BLaER1 (cell line): ENCODE results near the gene COBL.

ENCODE experiments used
- H3K27ac ChIP-seq: shearing (Covaris generic); formaldehyde crosslinking; 2 replicates; pipeline ENCODE4 v1.8.1; 2022
- H3K27me3 ChIP-seq: shearing (Covaris generic); formaldehyde crosslinking; 2 replicates; pipeline ENCODE4 v1.8.1; 2022
- H3K36me3 ChIP-seq: shearing (Covaris generic); formaldehyde crosslinking; 2 replicates; pipeline ENCODE4 v1.8.1; 2022
- H3K4me1 ChIP-seq: shearing (Covaris generic); formaldehyde crosslinking; 2 replicates; pipeline ENCODE4 v1.8.1; 2022
- H3K4me2 ChIP-seq: shearing (Covaris generic); formaldehyde crosslinking; 2 replicates; pipeline ENCODE4 v1.8.1; 2022
- H3K4me3 ChIP-seq: shearing (Covaris generic); formaldehyde crosslinking; 2 replicates; pipeline ENCODE4 v1.8.1; 2022
- H3K9ac ChIP-seq: shearing (Covaris generic); formaldehyde crosslinking; 2 replicates; pipeline ENCODE4 v1.8.1; 2022
- H3K9me3 ChIP-seq: shearing (Covaris generic); formaldehyde crosslinking; 2 replicates; pipeline ENCODE4 v1.8.1; 2022
- H4K20me1 ChIP-seq: shearing (Covaris generic); formaldehyde crosslinking; 2 replicates; pipeline ENCODE4 v1.8.1; 2022
- Cebpa-rat ChIP-seq: shearing (Covaris generic); IDR thresholded peaks from 2 replicates; pipeline ENCODE4 v1.8.1; 2022

Gene COBL

DNA sequence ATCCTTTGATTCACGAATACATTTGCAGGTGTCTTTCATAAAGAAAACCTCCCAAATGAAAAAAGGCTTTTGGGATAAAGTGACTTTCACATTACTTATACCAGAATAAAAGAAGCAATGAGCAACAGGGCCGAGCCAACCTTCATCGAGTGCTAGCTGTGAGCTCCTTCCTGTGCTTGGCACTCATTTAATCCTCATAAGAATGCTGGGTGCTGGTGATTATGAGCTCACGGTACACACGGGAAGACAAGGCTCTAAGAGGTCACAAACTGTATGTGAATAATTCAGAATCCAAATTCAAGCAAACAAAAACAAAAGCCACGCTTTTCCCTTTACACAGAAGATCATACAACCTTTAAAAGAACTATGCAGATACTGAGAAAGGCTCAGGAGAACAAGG, 156.2 kb downstream of the COBL start:
- H3K27me3 ChIP-seq: no peaks in the 10 kb centered on the region
- TF ChIP-seq Cebpa-rat: no peak
- no peaks in the 10 kb centered on the region for H3K36me3 ChIP-seq
- H3K4me2 ChIP-seq: peak overlapping the region; percentile 40
- peak overlapping the region; percentile 10; the same call in 1 of the 2 replicates for H3K27ac ChIP-seq
- H3K4me1 ChIP-seq: peaks cover 65% of the 10 kb centered on the region
- H3K9me3 ChIP-seq: no peaks in the 10 kb centered on the region
- H4K20me1 ChIP-seq: no peaks in the 10 kb centered on the region
- no peak overlapping the region for H3K4me3 ChIP-seq
- H3K9ac ChIP-seq: no peak overlapping the region

DNA sequence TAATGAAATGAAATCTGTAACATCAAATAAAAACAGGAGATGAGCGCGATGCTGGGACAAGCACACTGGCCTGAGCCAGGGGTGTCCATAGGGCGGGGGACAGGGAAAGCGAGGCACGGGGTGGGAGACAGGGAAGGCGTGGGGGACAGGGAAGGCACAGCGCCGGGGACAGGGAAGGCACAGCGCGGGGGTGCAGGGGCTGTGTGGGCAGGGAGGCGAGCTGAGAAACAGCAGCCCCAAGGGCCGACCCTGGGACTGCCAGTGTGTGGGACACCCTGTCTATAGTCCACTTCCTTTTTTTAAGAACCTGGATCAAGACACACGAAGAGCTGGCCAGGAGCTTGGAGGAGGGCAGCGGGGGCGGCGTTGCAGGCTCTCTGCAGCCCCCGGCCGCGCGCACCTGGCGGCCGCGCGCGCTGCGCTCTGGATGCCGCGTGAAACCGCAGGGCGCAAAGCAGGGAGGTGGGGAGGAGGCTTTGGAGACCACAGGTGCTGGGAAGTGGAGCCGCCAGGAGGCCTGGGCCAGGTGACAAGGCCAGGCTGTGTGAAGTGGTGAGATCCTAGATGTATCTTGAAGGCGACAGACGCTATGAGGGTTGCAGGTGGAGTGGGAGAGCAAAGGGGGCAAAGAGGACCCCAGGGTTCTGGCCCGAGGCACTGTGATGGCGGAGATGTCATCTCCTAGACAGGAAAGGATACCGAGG, 157.7 kb downstream of the COBL start:
- H3K27ac ChIP-seq: peak overlapping the region; percentile 90
- TF ChIP-seq Cebpa-rat: no peak
- 0 out of 2 replicates have a peak overlapping the region, but pooled peaks have one; percentile 10 for H3K4me3 ChIP-seq
- no peaks in the 10 kb centered on the region for H3K9me3 ChIP-seq
- H3K27me3 ChIP-seq: no peaks in the 10 kb centered on the region
- peak overlapping the region; percentile 73 for H3K4me2 ChIP-seq
- peaks cover 80% of the 10 kb centered on the region for H3K4me1 ChIP-seq
- H3K36me3 ChIP-seq: no peaks in the 10 kb centered on the region
- no peak overlapping the region; the same call in 1 of the 2 replicates for H3K9ac ChIP-seq
- H4K20me1 ChIP-seq: no peaks in the 10 kb centered on the region

DNA sequence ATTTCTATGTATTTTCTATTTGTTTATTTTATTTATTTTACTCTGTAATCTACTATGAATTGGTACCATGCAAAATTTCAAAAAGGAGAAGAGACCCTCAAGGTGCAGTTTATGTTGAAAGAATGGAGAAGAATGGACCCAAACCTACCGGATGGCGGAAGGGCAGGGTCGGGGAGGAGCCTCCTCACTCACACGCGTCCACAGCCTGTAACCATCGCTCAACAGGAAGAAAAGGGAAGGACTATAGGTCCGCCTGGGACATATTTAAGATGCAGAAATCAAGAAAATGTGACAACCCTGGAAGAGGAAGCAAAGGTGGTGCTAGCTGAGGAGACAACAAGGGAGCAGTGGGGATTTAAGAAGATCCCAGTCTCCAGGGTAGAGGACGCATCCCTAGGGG, 158.4 kb downstream of the COBL start:
- no peaks in the 10 kb centered on the region for H3K27me3 ChIP-seq
- H3K27ac ChIP-seq: peak overlapping the region; percentile 90
- H3K36me3 ChIP-seq: no peaks in the 10 kb centered on the region
- no peaks in the 10 kb centered on the region for H4K20me1 ChIP-seq
- 0 out of 2 replicates have a peak overlapping the region, but pooled peaks have one; percentile 10 for H3K4me3 ChIP-seq
- H3K9ac ChIP-seq: no peak overlapping the region
- no peak for TF ChIP-seq Cebpa-rat
- H3K9me3 ChIP-seq: no peaks in the 10 kb centered on the region
- peaks cover 86% of the 10 kb centered on the region for H3K4me1 ChIP-seq
- peak overlapping the region; percentile 73 for H3K4me2 ChIP-seq

GRCh38 chr7:51154201-51154600, 162.4 kb downstream of the COBL start:
- TF ChIP-seq Cebpa-rat: no peak
- Histone ChIP-seq H4K20me1 (no peaks in the 10 kb centered on the region), H3K36me3 (no peaks in the 10 kb centered on the region), H3K27me3 (no peaks in the 10 kb centered on the region), H3K9ac (peak overlapping the region; percentile 4; the same call in 1 of the 2 replicates), H3K4me3 (peak overlapping the region; percentile 57), H3K27ac (peak overlapping the region; percentile 90), H3K4me2 (peak overlapping the region; percentile 64), H3K9me3 (peaks cover under 1% of the 10 kb centered on the region; the same call in 1 of the 2 replicates), H3K4me1 (peaks cover 81% of the 10 kb centered on the region)

- no peak overlapping the region for H3K4me3 ChIP-seq
- no peaks in the 10 kb centered on the region; the same call in 1 of the 2 replicates for H3K36me3 ChIP-seq
- 0 out of 2 replicates have a peak overlapping the region, but pooled peaks have one; percentile 8 for H3K9ac ChIP-seq
- peak overlapping the region; percentile 64 for H3K4me2 ChIP-seq
- peak overlapping the region; percentile 46; the same call in 1 of the 2 replicates for H3K27ac ChIP-seq
- peaks cover 15% of the 10 kb centered on the region for H3K9me3 ChIP-seq
- peaks cover 73% of the 10 kb centered on the region for H3K4me1 ChIP-seq
- no peaks in the 10 kb centered on the region for H4K20me1 ChIP-seq
- H3K27me3 ChIP-seq: no peaks in the 10 kb centered on the region
- TF ChIP-seq Cebpa-rat: no peak
These were observed 163.9 kb downstream of the COBL start for GRCh38 chr7:51152706-51153200.

DNA sequence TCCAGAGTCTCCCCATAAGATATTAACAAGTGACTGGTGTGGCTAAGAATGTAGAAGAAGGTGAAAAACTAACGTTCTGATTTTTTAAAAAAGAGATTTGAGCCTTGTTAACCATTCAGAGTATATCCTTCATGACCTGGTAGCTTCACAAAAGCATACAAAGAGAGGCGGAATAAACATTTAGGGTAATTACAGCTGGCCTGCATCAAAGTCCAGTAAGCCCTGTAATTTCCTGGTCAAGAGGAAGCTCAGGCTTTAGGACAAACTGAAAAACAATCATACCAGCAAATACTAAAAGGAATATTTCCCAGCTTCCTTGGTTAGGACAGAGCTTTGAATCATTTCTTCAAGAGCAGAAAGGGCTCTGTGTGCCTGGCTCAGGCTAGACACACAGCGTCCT, 165.2 kb downstream of the COBL start:
- TF ChIP-seq Cebpa-rat: no peak
- Histone ChIP-seq H3K9ac (no peak overlapping the region), H3K4me3 (no peak overlapping the region), H3K27ac (no peak overlapping the region), H3K4me1 (peaks cover 60% of the 10 kb centered on the region), H3K36me3 (peaks cover 10% of the 10 kb centered on the region), H3K9me3 (peaks cover 28% of the 10 kb centered on the region), H3K27me3 (no peaks in the 10 kb centered on the region), H4K20me1 (no peaks in the 10 kb centered on the region), H3K4me2 (0 out of 2 replicates have a peak overlapping the region, but pooled peaks have one; percentile 64)

GRCh38 chr7:51150193-51150592, 166.4 kb downstream of the COBL start:
- Histone ChIP-seq H3K4me2 (no peak overlapping the region), H3K9me3 (peaks cover 41% of the 10 kb centered on the region), H3K27ac (no peak overlapping the region), H3K4me1 (peaks cover 51% of the 10 kb centered on the region), H3K36me3 (peaks cover 19% of the 10 kb centered on the region), H3K4me3 (no peak overlapping the region), H4K20me1 (no peaks in the 10 kb centered on the region), H3K9ac (no peak overlapping the region), H3K27me3 (no peaks in the 10 kb centered on the region)
- no peak for TF ChIP-seq Cebpa-rat

DNA sequence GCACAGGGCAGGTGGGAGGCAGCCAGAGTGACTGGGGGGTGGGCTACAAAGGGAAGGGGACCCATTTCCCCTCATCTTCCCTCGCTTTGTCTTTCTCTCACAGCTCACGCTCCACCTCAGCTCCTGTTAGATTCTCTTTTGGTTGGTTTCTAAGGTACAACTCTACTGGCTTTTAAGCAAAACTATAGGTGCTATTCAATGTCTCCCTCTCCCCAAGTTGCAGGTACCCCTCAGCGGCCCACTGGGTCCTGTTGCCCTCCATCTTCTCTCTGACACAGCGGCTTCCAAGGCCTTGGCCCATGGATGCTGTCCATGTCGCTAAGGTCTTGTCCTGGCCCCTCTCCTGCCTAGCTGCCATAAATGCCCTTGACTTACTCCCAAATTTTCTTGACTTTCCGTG, 168.4 kb downstream of the COBL start:
- Histone ChIP-seq H3K27me3 (no peaks in the 10 kb centered on the region), H3K4me1 (peaks cover 51% of the 10 kb centered on the region), H3K27ac (no peak overlapping the region), H3K9ac (no peak overlapping the region), H4K20me1 (no peaks in the 10 kb centered on the region), H3K9me3 (peaks cover 41% of the 10 kb centered on the region), H3K36me3 (peaks cover 19% of the 10 kb centered on the region), H3K4me2 (no peak overlapping the region), H3K4me3 (no peak overlapping the region)
- no peak for TF ChIP-seq Cebpa-rat

DNA sequence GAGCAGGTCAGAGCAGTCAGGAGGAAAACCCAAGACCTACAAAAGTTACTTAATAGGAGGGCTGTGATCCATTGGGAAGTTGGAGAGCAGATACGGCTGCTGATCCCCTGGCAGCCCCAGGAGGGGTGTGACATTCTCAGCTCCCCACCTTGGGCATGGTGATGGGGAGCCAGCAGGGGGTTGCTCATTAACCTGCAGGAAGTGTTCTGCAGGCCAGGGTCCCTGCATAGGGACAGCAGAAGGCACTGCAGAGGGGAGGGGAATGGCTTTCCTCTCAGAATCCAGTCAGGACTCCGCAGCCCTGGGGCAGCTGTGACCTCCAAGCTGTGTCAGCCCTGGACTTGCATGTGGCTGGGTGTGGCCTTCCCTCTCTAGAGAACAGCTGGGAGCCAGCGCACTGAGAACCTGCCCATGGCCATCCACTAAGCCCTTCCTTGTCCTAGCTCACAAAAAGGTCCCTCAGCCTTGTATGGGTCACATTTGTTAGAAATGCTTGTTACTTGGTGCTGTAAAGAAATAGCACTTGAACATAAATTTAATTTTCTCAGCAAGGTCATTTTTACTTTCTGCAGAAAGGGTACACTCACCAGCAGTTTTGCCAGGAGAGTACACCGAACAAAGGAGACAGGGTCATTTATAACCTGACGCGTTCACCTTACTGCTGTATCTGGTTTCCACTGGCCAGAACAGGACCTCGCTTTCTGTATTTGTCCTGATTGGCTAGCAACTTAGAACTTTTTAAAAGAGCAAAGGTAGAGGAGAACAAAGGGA, 169.6 kb downstream of the COBL start:
- H4K20me1 ChIP-seq: no peaks in the 10 kb centered on the region
- H3K27me3 ChIP-seq: no peaks in the 10 kb centered on the region
- peaks cover 19% of the 10 kb centered on the region for H3K36me3 ChIP-seq
- peaks cover 41% of the 10 kb centered on the region for H3K9me3 ChIP-seq
- H3K4me2 ChIP-seq: no peak overlapping the region
- peaks cover 51% of the 10 kb centered on the region for H3K4me1 ChIP-seq
- H3K27ac ChIP-seq: no peak overlapping the region
- H3K9ac ChIP-seq: no peak overlapping the region
- no peak for TF ChIP-seq Cebpa-rat
- peak overlapping the region; percentile 26; the same call in 1 of the 2 replicates for H3K4me3 ChIP-seq

- peak overlapping the region; percentile 61 for H3K27ac ChIP-seq
- H3K27me3 ChIP-seq: no peaks in the 10 kb centered on the region
- H3K4me1 ChIP-seq: peaks cover 70% of the 10 kb centered on the region
- H3K36me3 ChIP-seq: peaks cover 19% of the 10 kb centered on the region
- H3K9me3 ChIP-seq: peaks cover 40% of the 10 kb centered on the region
- no peak overlapping the region for H3K4me3 ChIP-seq
- H3K4me2 ChIP-seq: peak overlapping the region; percentile 70
- H3K9ac ChIP-seq: no peak overlapping the region
- TF ChIP-seq Cebpa-rat: no peak
- no peaks in the 10 kb centered on the region for H4K20me1 ChIP-seq
These were observed 172.4 kb downstream of the COBL start for GRCh38 chr7:51144178-51144577.
